DMS 273 treated with DMSO at 0.1 percent for 48 hours (cell line): ENCODE measurements around the gene DTNB.

Source experiments
- DNase-seq: peaks from one replicate; lab custom pipeline; 2025; lab: John Stamatoyannopoulos, UW

The DTNB gene

GRCh38 chr2:25460261-25460905 is 213.0 kb downstream of the DTNB start:
- no peak for DNase-seq

GRCh38 chr2:25454824-25455611 is 218.4 kb downstream of the DTNB start:
- DNase-seq: no peak

- no peak for DNase-seq
These were observed 220.0 kb downstream of the DTNB start for GRCh38 chr2:25453199-25453905.

GRCh38 chr2:25448808-25449207 is 224.6 kb downstream of the DTNB start:
- no peak for DNase-seq

GRCh38 chr2:25447018-25447417 is 226.4 kb downstream of the DTNB start:
- no peak for DNase-seq

- no peak for DNase-seq
These were observed 227.3 kb downstream of the DTNB start for GRCh38 chr2:25446122-25446521.

- DNase-seq: no peak
These were observed 227.9 kb downstream of the DTNB start for GRCh38 chr2:25445464-25445863.

- DNase-seq: no peak
These were observed 228.6 kb downstream of the DTNB start for GRCh38 chr2:25444608-25445270.

- no peak for DNase-seq
These were observed 229.6 kb downstream of the DTNB start for GRCh38 chr2:25443766-25444165.

GRCh38 chr2:25441353-25441752 is 232.0 kb downstream of the DTNB start:
- no peak for DNase-seq

- DNase-seq: no peak
These were observed 234.6 kb downstream of the DTNB start for GRCh38 chr2:25438793-25439192.

GRCh38 chr2:25437881-25438662 is 235.3 kb downstream of the DTNB start:
- no peak for DNase-seq

GRCh38 chr2:25435421-25435820 is 238.0 kb downstream of the DTNB start:
- no peak for DNase-seq

- DNase-seq: no peak
These were observed 241.8 kb downstream of the DTNB start for GRCh38 chr2:25431604-25432003.

GRCh38 chr2:25430556-25430955 is 242.8 kb downstream of the DTNB start:
- no peak for DNase-seq

GRCh38 chr2:25426326-25426725 is 247.1 kb downstream of the DTNB start:
- no peak for DNase-seq

GRCh38 chr2:25424426-25425028 is 248.8 kb downstream of the DTNB start:
- no peak for DNase-seq

- no peak for DNase-seq
These were observed 251.5 kb downstream of the DTNB start for GRCh38 chr2:25421820-25422411.

GRCh38 chr2:25421289-25421688 is 252.1 kb downstream of the DTNB start:
- no peak for DNase-seq

- no peak for DNase-seq
These were observed 252.5 kb downstream of the DTNB start for GRCh38 chr2:25420820-25421237.
